ENCODE results near the gene SLC9A4. TPM values are rescaled to one million over a fixed set of nuclear protein-coding genes. Genes with fewer than 3 reads are reported as not detected.

Gene SLC9A4
- total and polyA plus RNA-seq, 9 of the 15 experiments (the other 6 are each of a cell fraction or from before 2014, with no cell fraction given), result 0.04 to 0.15 (median 0.04) TPM; not detected in 5

- Histone ChIP-seq H2AFZ (ENCODE audit: low read depth, low read length) (no peak overlapping the region), H3K9me3 (replicated peaks; ENCODE audit: control insufficient read depth, insufficient read depth, low read depth, low read length) (no peaks in the 10 kb centered on the region; the same call in 1 of the 2 replicates), H3K79me2 (ENCODE audit: control insufficient read depth, insufficient read depth, low read length) (no peaks in the 10 kb centered on the region), H3K4me3 (no peak overlapping the region), H3K9me1 (ENCODE audit: control insufficient read depth, insufficient read depth, low read length) (no peaks in the 10 kb centered on the region), H3K4me1 (replicated peaks in 1 of 2; ENCODE audit: control insufficient read depth in 2 of 2, insufficient read depth in 2 of 2, low read length in 2 of 2) (peaks cover 0 to 3% of the 10 kb centered on the region in 2 experiments; a peak in 1 of 5 replicates), H3K36me3 (ENCODE audit: control insufficient read depth, insufficient read depth, low read length) (no peaks in the 10 kb centered on the region), H3K27me3 (ENCODE audit: control insufficient read depth in 2 of 2, insufficient read depth in 2 of 2, low read length in 2 of 2) (peaks cover 3 to 9% of the 10 kb centered on the region in 2 experiments; a peak in 3 of 5 replicates), H3K4me2 (ENCODE audit: insufficient read depth, low read length) (no peak overlapping the region), H4K20me1 (replicated peaks; ENCODE audit: control insufficient read depth, insufficient read depth, low read length) (no peaks in the 10 kb centered on the region), H3K9ac (ENCODE audit: insufficient read depth in 1 of 2, low read depth in 2 of 2, low read length in 2 of 2) (no peak overlapping the region), H3K27ac (ENCODE audit: extremely low read depth, low read depth, low read length) (no peak overlapping the region)
- ChIA-PET CTCF (ENCODE audit: low intra/inter-chr PET ratio) (interaction anchor here (1.2 to 1.6 kb wide), 2 partner anchors 141 to 230 kb away, joined by 8 to 10 read pairs; no protein-coding TSS in a partner anchor), POLR2A (interaction anchor here (0.7 kb wide), 1 partner anchor 15 kb away, joined by 3 read pairs; no protein-coding TSS in a partner anchor)
- in situ Hi-C loops (cut with MboI) (loop anchor here (10.0 kb wide), 1 partner anchor 231 kb away; no protein-coding TSS in a partner anchor), intact Hi-C loops (cut with micrococcal nuclease) (loop anchor here (1.0 to 10.0 kb wide), 4 partner anchors 119 to 331 kb away; no protein-coding TSS in a partner anchor)
- no peak for TF ChIP-seq NFXL1 (CRISPR knock-in tag; IDR thresholded peaks at IDR 0.05)
- TF ChIP-seq ZFP36 (IDR thresholded peaks at IDR 0.05; ENCODE audit: low read depth, low read length, partially characterized antibody), result no peak
- TF ChIP-seq TEAD4 (IDR thresholded peaks at IDR 0.05; ENCODE audit: low read length), result no peak
- no peak for TF ChIP-seq TEAD4 (CRISPR knock-in tag; IDR thresholded peaks at IDR 0.05; ENCODE audit: borderline replicate concordance)
- TF ChIP-seq FOXP4 (CRISPR knock-in tag; IDR thresholded peaks at IDR 0.05; ENCODE audit: borderline replicate concordance), result no peak
- no peak for TF ChIP-seq ZNF76 (CRISPR knock-in tag; IDR thresholded peaks at IDR 0.05; ENCODE audit: borderline replicate concordance)
- TF ChIP-seq GABPB2 (CRISPR knock-in tag; conservative IDR thresholded peaks at IDR 0.05), result no peak
- no peak for TF ChIP-seq ELF1 (tag; IDR thresholded peaks at IDR 0.05)
- TF ChIP-seq SNAPC5 (CRISPR knock-in tag; IDR thresholded peaks at IDR 0.05), result no peak
- TF ChIP-seq GTF2F1 (IDR thresholded peaks at IDR 0.05; ENCODE audit: low read depth, low read length), result no peak
- TF ChIP-seq CAMTA2 (CRISPR knock-in tag; conservative IDR thresholded peaks at IDR 0.05), result no peak
- TF ChIP-seq KDM5B (IDR thresholded peaks at IDR 0.05; ENCODE audit: insufficient replicate concordance, low read depth, low read length), result no peak
- no peak for TF ChIP-seq MTF1 (CRISPR knock-in tag; IDR thresholded peaks at IDR 0.05; ENCODE audit: borderline replicate concordance)
- TF ChIP-seq COPS2 (conservative IDR thresholded peaks at IDR 0.05), result no peak
- no peak for FAIRE-seq
- no TSS peak for BruUV-seq (replicated peaks)
- no peak for DNase-seq (ENCODE audit: extremely low read depth in 1 of 4, low spot score in 3 of 4)
- 0% methylated on average over 3 of the region's 3 CpGs for WGBS (ENCODE audit: insufficient coverage, low coverage, missing lambda C conversion rate)
- no peak for ATAC-seq
These were observed 605 bp downstream of the SLC9A4 start for GRCh38 chr2:102473631-102474030.

Measured in K562 (cell line).